ENCODE results near the gene PARD3B. TPM values are rescaled to one million over a fixed set of nuclear protein-coding genes. Genes with fewer than 3 reads are reported as not detected.

Gene PARD3B
- total and polyA plus RNA-seq, 2 donors (not counting 1 experiment from before 2014, with no cell fraction given) = 7.4 to 20.6 TPM

DNA sequence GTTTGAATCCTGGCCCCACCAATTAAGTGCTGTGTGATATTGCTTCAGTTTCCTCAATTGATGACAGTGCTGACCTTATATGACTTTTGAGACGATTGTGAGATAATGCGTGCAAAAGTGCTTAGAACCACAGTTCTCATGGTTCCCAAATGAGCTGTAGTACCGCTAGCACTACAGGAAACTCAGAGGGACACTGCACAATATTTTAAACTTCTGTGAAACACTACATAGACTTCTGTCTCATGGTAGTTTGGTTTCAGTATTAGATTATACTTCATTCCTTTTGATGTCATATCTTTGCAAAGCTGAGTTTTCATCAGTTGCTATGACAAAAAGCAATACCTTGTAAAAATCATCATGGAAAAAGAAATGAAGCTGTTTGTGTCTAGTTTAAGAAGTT is 368.0 kb downstream of the PARD3B start:
- H3K79me2 ChIP-seq (ENCODE audit: control insufficient read depth, insufficient read depth, low read length) = no peaks in the 10 kb centered on the region
- no peak overlapping the region for H2AFZ ChIP-seq (ENCODE audit: low read length)
- H3K4me1 ChIP-seq (ENCODE audit: control insufficient read depth, extremely low read depth, insufficient read depth, low read length) = no peaks in the 10 kb centered on the region
- H3K27me3 ChIP-seq (ENCODE audit: control insufficient read depth, insufficient read depth, low read length) = no peaks in the 10 kb centered on the region
- no peak overlapping the region for H3K4me2 ChIP-seq (ENCODE audit: extremely low read depth, insufficient read depth, low read length)
- no peaks in the 10 kb centered on the region for H3K9me3 ChIP-seq (ENCODE audit: control insufficient read depth, insufficient read depth, low read depth, low read length)
- H3K4me3 ChIP-seq (replicated peaks in 1 of 4; ENCODE audit: control extremely low read depth in 1 of 4, insufficient read depth in 1 of 4, low read depth in 3 of 4, low read length in 4 of 4) = no peak overlapping the region
- DNase-seq (ENCODE audit: low read depth in 2 of 2) = no peak
- no peak overlapping the region for H3K9ac ChIP-seq (ENCODE audit: insufficient read depth, low read length)
- TF ChIP-seq, protein P1, sequence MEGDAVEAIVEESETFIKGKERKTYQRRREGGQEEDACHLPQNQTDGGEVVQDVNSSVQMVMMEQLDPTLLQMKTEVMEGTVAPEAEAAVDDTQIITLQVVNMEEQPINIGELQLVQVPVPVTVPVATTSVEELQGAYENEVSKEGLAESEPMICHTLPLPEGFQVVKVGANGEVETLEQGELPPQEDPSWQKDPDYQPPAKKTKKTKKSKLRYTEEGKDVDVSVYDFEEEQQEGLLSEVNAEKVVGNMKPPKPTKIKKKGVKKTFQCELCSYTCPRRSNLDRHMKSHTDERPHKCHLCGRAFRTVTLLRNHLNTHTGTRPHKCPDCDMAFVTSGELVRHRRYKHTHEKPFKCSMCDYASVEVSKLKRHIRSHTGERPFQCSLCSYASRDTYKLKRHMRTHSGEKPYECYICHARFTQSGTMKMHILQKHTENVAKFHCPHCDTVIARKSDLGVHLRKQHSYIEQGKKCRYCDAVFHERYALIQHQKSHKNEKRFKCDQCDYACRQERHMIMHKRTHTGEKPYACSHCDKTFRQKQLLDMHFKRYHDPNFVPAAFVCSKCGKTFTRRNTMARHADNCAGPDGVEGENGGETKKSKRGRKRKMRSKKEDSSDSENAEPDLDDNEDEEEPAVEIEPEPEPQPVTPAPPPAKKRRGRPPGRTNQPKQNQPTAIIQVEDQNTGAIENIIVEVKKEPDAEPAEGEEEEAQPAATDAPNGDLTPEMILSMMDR (conservative IDR thresholded peaks at IDR 0.05 in 1 of 2, IDR thresholded peaks at IDR 0.05 in 1 of 2; ENCODE audit: low read depth in 1 of 2, low read length in 2 of 2) = no peak
- no peak for TF ChIP-seq EZH2 (IDR thresholded peaks at IDR 0.05; ENCODE audit: low read length, missing control alignments)
- no peaks in the 10 kb centered on the region for H4K20me1 ChIP-seq (ENCODE audit: control insufficient read depth, extremely low read depth, insufficient read depth, low read length)
- no peak overlapping the region for H3K27ac ChIP-seq (ENCODE audit: insufficient read depth, low read length)
- H3K36me3 ChIP-seq (ENCODE audit: control insufficient read depth, insufficient read depth, low read length) = no peaks in the 10 kb centered on the region

DNA sequence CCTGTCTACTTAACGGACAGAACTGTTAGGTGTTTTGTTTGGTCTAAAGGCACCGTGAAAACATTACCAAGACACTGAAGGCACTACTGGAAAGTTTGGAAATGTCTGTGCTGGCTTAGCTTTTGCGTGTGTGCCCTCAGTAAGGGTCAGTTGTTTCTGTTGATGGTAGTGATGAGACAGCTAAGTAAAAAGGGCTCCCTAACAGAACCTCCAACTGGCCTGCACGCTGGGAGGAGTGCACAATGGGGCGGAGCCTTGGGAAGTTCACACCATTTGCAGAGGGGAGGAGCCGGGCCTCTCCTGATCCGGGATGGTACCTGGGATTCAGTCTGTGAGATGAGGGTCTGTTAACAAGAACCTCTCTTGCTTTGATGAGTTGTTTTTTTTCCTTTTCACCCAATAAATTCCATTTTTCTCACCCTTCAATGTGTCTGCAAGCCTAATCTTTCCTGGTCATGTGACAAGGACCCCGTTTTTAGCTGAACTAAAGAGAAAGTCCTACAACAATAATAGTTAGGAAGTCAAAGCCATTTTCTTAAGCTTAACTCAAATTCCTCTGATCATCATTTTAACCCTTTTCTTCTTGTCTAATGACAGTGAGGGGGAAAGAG is 368.7 kb downstream of the PARD3B start:
- Histone ChIP-seq H3K9me3 (ENCODE audit: control insufficient read depth, insufficient read depth, low read depth, low read length) (no peaks in the 10 kb centered on the region), H3K4me3 (replicated peaks in 1 of 4; ENCODE audit: control extremely low read depth in 1 of 4, insufficient read depth in 1 of 4, low read depth in 3 of 4, low read length in 4 of 4) (no peak overlapping the region), H4K20me1 (ENCODE audit: control insufficient read depth, extremely low read depth, insufficient read depth, low read length) (no peaks in the 10 kb centered on the region), H3K4me2 (ENCODE audit: extremely low read depth, insufficient read depth, low read length) (no peak overlapping the region), H3K27me3 (ENCODE audit: control insufficient read depth, insufficient read depth, low read length) (no peaks in the 10 kb centered on the region), H3K4me1 (ENCODE audit: control insufficient read depth, extremely low read depth, insufficient read depth, low read length) (no peaks in the 10 kb centered on the region), H3K9ac (ENCODE audit: insufficient read depth, low read length) (no peak overlapping the region), H3K27ac (ENCODE audit: insufficient read depth, low read length) (no peak overlapping the region), H2AFZ (ENCODE audit: low read length) (no peak overlapping the region), H3K36me3 (ENCODE audit: control insufficient read depth, insufficient read depth, low read length) (no peaks in the 10 kb centered on the region), H3K79me2 (ENCODE audit: control insufficient read depth, insufficient read depth, low read length) (no peaks in the 10 kb centered on the region)
- DNase-seq (ENCODE audit: low read depth in 2 of 2) = no peak
- TF ChIP-seq EZH2 (IDR thresholded peaks at IDR 0.05; ENCODE audit: low read length, missing control alignments) = no peak
- TF ChIP-seq, protein P1 (conservative IDR thresholded peaks at IDR 0.05 in 1 of 2, IDR thresholded peaks at IDR 0.05 in 1 of 2; ENCODE audit: low read depth in 1 of 2, low read length in 2 of 2) = no peak

DNA sequence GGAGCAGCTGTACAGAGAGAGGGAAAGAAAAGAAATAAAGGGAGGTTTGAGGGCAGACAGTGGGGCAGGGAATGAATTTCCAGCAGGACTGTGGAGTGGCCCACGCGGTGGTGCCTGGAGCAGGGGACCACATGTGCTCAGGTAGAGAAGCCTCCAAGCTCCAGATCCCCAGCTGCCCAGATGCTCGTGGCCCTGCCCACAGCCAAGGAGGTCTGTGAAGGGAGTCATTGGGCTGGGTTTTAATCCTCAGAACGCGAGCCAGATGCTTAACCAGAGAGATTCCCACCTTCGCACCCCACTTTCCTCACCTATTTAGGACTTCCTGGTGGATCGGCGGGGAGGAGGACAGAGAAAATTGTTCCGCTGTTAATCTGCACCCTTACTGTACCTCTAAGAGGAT is 369.4 kb downstream of the PARD3B start:
- no peaks in the 10 kb centered on the region for H3K36me3 ChIP-seq (ENCODE audit: control insufficient read depth, insufficient read depth, low read length)
- H3K4me3 ChIP-seq (replicated peaks in 1 of 4; ENCODE audit: control extremely low read depth in 1 of 4, insufficient read depth in 1 of 4, low read depth in 3 of 4, low read length in 4 of 4) = no peak overlapping the region
- no peak overlapping the region for H3K9ac ChIP-seq (ENCODE audit: insufficient read depth, low read length)
- no peak for TF ChIP-seq EZH2 (IDR thresholded peaks at IDR 0.05; ENCODE audit: low read length, missing control alignments)
- TF ChIP-seq, protein P1 (conservative IDR thresholded peaks at IDR 0.05 in 1 of 2, IDR thresholded peaks at IDR 0.05 in 1 of 2; ENCODE audit: low read depth in 1 of 2, low read length in 2 of 2) = no peak
- H3K4me1 ChIP-seq (ENCODE audit: control insufficient read depth, extremely low read depth, insufficient read depth, low read length) = no peaks in the 10 kb centered on the region
- no peak overlapping the region for H3K4me2 ChIP-seq (ENCODE audit: extremely low read depth, insufficient read depth, low read length)
- H3K79me2 ChIP-seq (ENCODE audit: control insufficient read depth, insufficient read depth, low read length) = no peaks in the 10 kb centered on the region
- H4K20me1 ChIP-seq (ENCODE audit: control insufficient read depth, extremely low read depth, insufficient read depth, low read length) = no peaks in the 10 kb centered on the region
- H2AFZ ChIP-seq (ENCODE audit: low read length) = no peak overlapping the region
- H3K27ac ChIP-seq (ENCODE audit: insufficient read depth, low read length) = no peak overlapping the region
- H3K9me3 ChIP-seq (ENCODE audit: control insufficient read depth, insufficient read depth, low read depth, low read length) = no peaks in the 10 kb centered on the region
- no peaks in the 10 kb centered on the region for H3K27me3 ChIP-seq (ENCODE audit: control insufficient read depth, insufficient read depth, low read length)
- no peak for DNase-seq (ENCODE audit: low read depth in 2 of 2)

Measured in fibroblast of lung (primary cell).